B cell (primary cell): ENCODE measurements around the gene RUNDC3A. TPM values are rescaled to one million over a fixed set of nuclear protein-coding genes. Genes with fewer than 3 reads are reported as not detected.

ENCODE experiments used
- ATAC-seq: fragments of 200-7000 bp; cut with Tn5 transposase; one replicate; pipeline ENCODE4 v1.10.0; 2021; ENCODE audit warnings: low read depth, mild to moderate bottlenecking, moderate number of reproducible peaks, moderate library complexity
- CTCF ChIA-PET: fragments of 350-600 bp; sonication (Branson Sonifier 250); formaldehyde crosslinking; loops from one replicate; lab custom pipeline; 2021; ENCODE audit warnings: antibody characterized with exemption, inconsistent platforms; lab: Charles Lee
- POLR2A ChIA-PET: fragments of 350-600 bp; sonication (Branson Sonifier 250); formaldehyde crosslinking; loops from one replicate; lab custom pipeline; 2021; ENCODE audit warnings: antibody characterized with exemption; lab: Charles Lee
- DNase-seq: peaks from one replicate; pipeline ENCODE4 v3.0.0; 2013
- H2AFZ ChIP-seq: 2 replicates; pipeline ENCODE4 v1.6.1; 2012; ENCODE audit warnings: mild to moderate bottlenecking, low read depth, low read length; ENCODE audit not compliant: insufficient read depth, poor library complexity, severe bottlenecking
- H3K27ac ChIP-seq, 2 donors: 1 replicate in 1 of 2; 2 replicates in 1 of 2; pipeline ENCODE4 v1.5.1; 2012 to 2013; ENCODE audit warnings: low read length in 2 of 2, mild to moderate bottlenecking in 2 of 2, moderate library complexity in 1 of 2
- H3K27me3 ChIP-seq, 4 experiments: fragments of 200-600 bp in 1 of 4; sonication (generic) in 1 of 4; replicated peaks in 1 of 4; 1 replicate in 2 of 4; 2 replicates in 2 of 4; pipeline versions ENCODE4 v1.6.1 to v1.7.0; 2013 to 2016; ENCODE audit warnings: low read length in 3 of 4, mild to moderate bottlenecking in 2 of 4, mixed read lengths in 1 of 4, moderate library complexity in 1 of 4; ENCODE audit not compliant: insufficient read depth in 4 of 4, control insufficient read depth in 3 of 4; ENCODE audit errors: control extremely low read depth in 1 of 4
- H3K36me3 ChIP-seq, 2 experiments: replicated peaks in 1 of 2; 1 replicate in 1 of 2; 2 replicates in 1 of 2; pipeline versions ENCODE4 v1.6.1 to v1.7.1; 2013; ENCODE audit warnings: low read length in 1 of 2; ENCODE audit not compliant: insufficient read depth in 2 of 2, control insufficient read depth in 1 of 2; ENCODE audit errors: control extremely low read depth in 1 of 2, extremely low read depth in 1 of 2
- H3K4me1 ChIP-seq, 2 donors: fragments of 200-600 bp in 1 of 2; sonication (generic) in 1 of 2; 1 replicate in 1 of 2; 2 replicates in 1 of 2; pipeline versions ENCODE4 v1.5.1 to v1.6.1; 2013 to 2017; ENCODE audit warnings: low read length in 2 of 2; ENCODE audit not compliant: control insufficient read depth in 2 of 2, insufficient read depth in 2 of 2
- H3K4me2 ChIP-seq: replicated peaks from 2 replicates; pipeline ENCODE3; 2012; ENCODE audit warnings: mild to moderate bottlenecking, low read depth, low read length; ENCODE audit not compliant: poor library complexity, severe bottlenecking
- H3K4me3 ChIP-seq, 5 experiments: fragments of 200-600 bp in 1 of 5; sonication (generic) in 1 of 5; 1 replicate in 3 of 5; 2 replicates in 2 of 5; pipeline versions ENCODE4 v1.5.1 to v1.7.0; 2011 to 2016; ENCODE audit warnings: low read length in 4 of 5, mild to moderate bottlenecking in 4 of 5, low read depth in 2 of 5, control low read depth in 1 of 5, moderate library complexity in 1 of 5; ENCODE audit not compliant: insufficient read depth in 1 of 5; ENCODE audit errors: control extremely low read depth in 1 of 5, extremely low read depth in 1 of 5
- H3K79me2 ChIP-seq: fragments of 200-600 bp; sonication (generic); one replicate; pipeline ENCODE4 v1.6.0; 2016; ENCODE audit warnings: low read length; ENCODE audit not compliant: control insufficient read depth, insufficient read depth
- H3K9ac ChIP-seq: fragments of 200-600 bp; sonication (generic); 2 replicates; pipeline ENCODE4 v1.6.1; 2017; ENCODE audit warnings: mild to moderate bottlenecking, low read length, moderate library complexity
- H3K9me3 ChIP-seq, 3 donors: one replicate each; pipeline versions ENCODE4 v1.6.1 to v1.7.1; 2013; ENCODE audit warnings: low read length in 2 of 3; ENCODE audit not compliant: control insufficient read depth in 2 of 3, insufficient read depth in 1 of 3; ENCODE audit errors: control extremely low read depth in 1 of 3
- H4K20me1 ChIP-seq: 2 replicates; pipeline ENCODE4 v1.6.0; 2012; ENCODE audit warnings: mild to moderate bottlenecking, low read length; ENCODE audit not compliant: insufficient read depth, control insufficient read depth, poor library complexity, severe bottlenecking
- H3K27ac Mint-ChIP-seq: one replicate; pipeline ENCODE4 v1.8.0; 2021; ENCODE audit warnings: mixed read lengths
- H3K27me3 Mint-ChIP-seq: one replicate; pipeline ENCODE4 v1.8.0; 2021; ENCODE audit warnings: mixed read lengths
- H3K4me1 Mint-ChIP-seq: one replicate; pipeline ENCODE4 v1.8.0; 2021; ENCODE audit warnings: mixed read lengths
- H3K4me3 Mint-ChIP-seq: one replicate; pipeline ENCODE4 v1.8.0; 2021; ENCODE audit warnings: mixed read lengths
- H3K9me3 Mint-ChIP-seq: one replicate; pipeline ENCODE4 v1.8.0; 2022; ENCODE audit warnings: mixed read lengths; ENCODE audit not compliant: insufficient read depth
- EZH2 ChIP-seq: IDR thresholded peaks from 2 replicates; pipeline ENCODE4 v1.6.1; 2012; ENCODE audit warnings: borderline replicate concordance, low read depth, mild to moderate bottlenecking, moderate library complexity, low read length; ENCODE audit not compliant: insufficient read depth, poor library complexity, severe bottlenecking
- WGBS: methylation state at CpG from one replicate; pipeline ENCODE4 v1.1.5; 2013; ENCODE audit warnings: missing lambda C conversion rate; ENCODE audit not compliant: insufficient coverage; 5-methylcytosine and 5-hydroxymethylcytosine counted together
- intact Hi-C: fragments of 100-400 bp; cut with micrococcal nuclease; formaldehyde crosslinking; loops from one replicate; pipeline ENCODE4 v1.10.0; 2022
- polyA plus RNA-seq: library from polyadenylated mRNA; depleted of rRNA; stranded (reverse); fragments of >200 nt; gene quantifications from 2 replicates; pipeline ENCODE4 v1.2.3, GENCODE V29; 2012
- total RNA-seq, 2 donors: library from RNA; stranded (reverse); fragments of 120-200 nt in 1 of 2; gene quantifications; 1 replicate in 1 of 2; 2 replicates in 1 of 2; pipeline versions ENCODE4 v1.2.3 to v1.2.4, GENCODE V29; 2013 to 2022
- TF ChIP-seq, protein P1 (sequence below): fragments of 200-600 bp; IDR thresholded peaks from one replicate; pipeline ENCODE4 v1.8.0; 2022; ENCODE audit warnings: antibody characterized with exemption, mild to moderate bottlenecking

Gene RUNDC3A
- total and polyA plus RNA-seq, 2 donors (not counting 1 experiment from before 2014, with no cell fraction given) = 0.19 TPM; not detected in 1

DNA sequence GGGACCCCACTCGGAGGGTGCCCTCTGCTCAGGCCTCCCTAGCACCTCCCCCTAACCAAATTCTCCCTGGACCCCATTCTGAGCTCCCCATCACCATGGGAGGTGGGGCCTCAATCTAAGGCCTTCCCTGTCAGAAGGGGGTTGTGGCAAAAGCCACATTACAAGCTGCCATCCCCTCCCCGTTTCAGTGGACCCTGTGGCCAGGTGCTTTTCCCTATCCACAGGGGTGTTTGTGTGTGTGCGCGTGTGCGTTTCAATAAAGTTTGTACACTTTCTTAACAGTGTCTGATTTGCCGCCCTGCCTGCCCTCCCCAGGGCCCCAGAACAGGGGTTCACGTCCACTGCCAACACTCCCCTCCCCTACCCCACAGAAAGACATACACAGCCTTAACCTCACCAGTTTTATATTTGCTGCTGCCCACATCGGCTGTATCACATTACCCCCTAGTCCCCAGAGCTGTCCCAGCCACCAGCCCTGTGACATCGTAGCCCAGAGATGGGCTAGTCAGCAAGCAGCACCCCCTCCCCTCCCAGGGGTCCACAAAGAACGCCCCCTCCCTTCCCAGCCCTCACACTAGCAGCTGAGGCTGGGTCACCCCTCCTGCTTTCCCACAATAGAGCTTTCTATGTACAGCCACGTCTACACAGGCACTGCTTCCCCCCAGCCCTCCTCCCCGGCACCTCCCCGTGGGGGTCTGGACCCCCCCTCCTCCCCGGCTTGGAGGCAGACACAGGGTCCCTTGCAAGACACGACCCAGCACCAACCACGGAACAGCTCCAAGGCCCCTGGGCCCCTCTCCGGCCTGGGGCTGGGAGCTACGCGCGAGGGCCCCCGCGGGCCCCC, 44.6 kb downstream of the RUNDC3A start:
- TF ChIP-seq EZH2 = no peak
- TF ChIP-seq, protein P1, sequence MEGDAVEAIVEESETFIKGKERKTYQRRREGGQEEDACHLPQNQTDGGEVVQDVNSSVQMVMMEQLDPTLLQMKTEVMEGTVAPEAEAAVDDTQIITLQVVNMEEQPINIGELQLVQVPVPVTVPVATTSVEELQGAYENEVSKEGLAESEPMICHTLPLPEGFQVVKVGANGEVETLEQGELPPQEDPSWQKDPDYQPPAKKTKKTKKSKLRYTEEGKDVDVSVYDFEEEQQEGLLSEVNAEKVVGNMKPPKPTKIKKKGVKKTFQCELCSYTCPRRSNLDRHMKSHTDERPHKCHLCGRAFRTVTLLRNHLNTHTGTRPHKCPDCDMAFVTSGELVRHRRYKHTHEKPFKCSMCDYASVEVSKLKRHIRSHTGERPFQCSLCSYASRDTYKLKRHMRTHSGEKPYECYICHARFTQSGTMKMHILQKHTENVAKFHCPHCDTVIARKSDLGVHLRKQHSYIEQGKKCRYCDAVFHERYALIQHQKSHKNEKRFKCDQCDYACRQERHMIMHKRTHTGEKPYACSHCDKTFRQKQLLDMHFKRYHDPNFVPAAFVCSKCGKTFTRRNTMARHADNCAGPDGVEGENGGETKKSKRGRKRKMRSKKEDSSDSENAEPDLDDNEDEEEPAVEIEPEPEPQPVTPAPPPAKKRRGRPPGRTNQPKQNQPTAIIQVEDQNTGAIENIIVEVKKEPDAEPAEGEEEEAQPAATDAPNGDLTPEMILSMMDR = no peak
- Histone ChIP-seq H3K27me3 (no peaks in the 10 kb centered on the region), H3K79me2 (no peaks in the 10 kb centered on the region), H3K36me3 (peaks cover 0 to 40% of the 10 kb centered on the region in 2 experiments), H3K9me3 (peaks cover 0 to 3% (median 0%) of the 10 kb centered on the region in 3 donors), H3K27ac (no peak overlapping the region), H3K4me1 (peaks cover 17 to 23% of the 10 kb centered on the region in 2 donors), H3K9ac (peak overlapping the region; percentile 48), H3K4me2 (peak overlapping the region; percentile 90), H4K20me1 (peaks cover 36% of the 10 kb centered on the region), H2AFZ (no peak overlapping the region), H3K4me3 (peak overlapping the region in 2 of 5 experiments; percentile 55 to 56)
- intact Hi-C loops = loop anchor here (5.0 kb wide), 1 partner anchor 411 kb away; the partner anchor contains the start of gene PPY
- Mint-ChIP-seq H3K4me3 (peak overlapping the region; percentile 79), H3K4me1 (peaks cover 19% of the 10 kb centered on the region), H3K27me3 (no peaks in the 10 kb centered on the region), H3K27ac (peak overlapping the region; percentile 59), H3K9me3 (no peaks in the 10 kb centered on the region)
- CTCF ChIA-PET = interaction anchor here (0.9 to 10.1 kb wide), 11 partner anchors 10 to 168 kb away, joined by 5 to 117 read pairs (median 16); partner anchors contain the start of genes FAM171A2 and SLC25A39
- POLR2A ChIA-PET = interaction anchor here (0.5 to 2.4 kb wide), 5 partner anchors 27 to 283 kb away, joined by 3 to 11 read pairs (median 4); partner anchors contain the start of genes G6PC3 and SLC25A39
- ATAC-seq = no peak
- WGBS = 53% methylated on average over 20 of the region's 22 CpGs
- no peak for DNase-seq
